Transverse colon (tissue), 4 donors: ENCODE data around the gene MAJIN.

Experiments used
- POLR2A ChIP-seq: fragments of 450-650 bp; IDR thresholded peaks from one replicate; pipeline ENCODE4 v1.6.1; 2016; ENCODE audit warnings: antibody characterized with exemption, mild to moderate bottlenecking, moderate library complexity
- POLR2AphosphoS5 ChIP-seq, 3 donors: sonication (generic); formaldehyde crosslinking; IDR thresholded peaks; one replicate each; pipeline ENCODE4 v1.6.1; 2016; ENCODE audit warnings: antibody characterized with exemption in 3 of 3
- TF ChIP-seq, protein P1 (sequence below), 5 experiments: fragments of 200-600 bp in 3 of 5; fragments of 450-650 bp in 2 of 5; sonication (generic) in 3 of 5; IDR thresholded peaks; 1 replicate in 2 of 5; 2 replicates in 3 of 5; pipeline ENCODE4 v1.5.1; 2016 to 2017; ENCODE audit warnings: antibody characterized with exemption in 5 of 5, inconsistent platforms in 3 of 5, mild to moderate bottlenecking in 2 of 5, moderate library complexity in 1 of 5

DNA sequence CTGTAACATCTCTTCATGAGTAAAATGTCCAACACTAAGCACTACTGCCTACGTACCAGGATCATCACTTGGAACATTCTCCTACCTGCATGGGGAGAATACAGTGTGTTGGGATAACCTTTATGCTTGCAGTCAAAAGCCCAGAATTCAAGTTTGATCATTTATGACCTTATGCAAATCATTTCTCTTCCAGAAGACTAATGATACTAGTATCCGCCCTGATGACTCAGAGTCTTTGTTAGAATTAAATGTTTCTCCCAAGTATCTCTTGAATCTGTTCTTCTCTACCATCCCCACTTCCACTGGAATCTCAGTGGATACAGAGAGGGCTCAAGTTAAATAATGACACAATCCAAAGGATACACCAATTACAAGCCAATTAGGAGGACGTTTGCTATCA is 12.4 kb downstream of the MAJIN start:
- TF ChIP-seq, protein P1, sequence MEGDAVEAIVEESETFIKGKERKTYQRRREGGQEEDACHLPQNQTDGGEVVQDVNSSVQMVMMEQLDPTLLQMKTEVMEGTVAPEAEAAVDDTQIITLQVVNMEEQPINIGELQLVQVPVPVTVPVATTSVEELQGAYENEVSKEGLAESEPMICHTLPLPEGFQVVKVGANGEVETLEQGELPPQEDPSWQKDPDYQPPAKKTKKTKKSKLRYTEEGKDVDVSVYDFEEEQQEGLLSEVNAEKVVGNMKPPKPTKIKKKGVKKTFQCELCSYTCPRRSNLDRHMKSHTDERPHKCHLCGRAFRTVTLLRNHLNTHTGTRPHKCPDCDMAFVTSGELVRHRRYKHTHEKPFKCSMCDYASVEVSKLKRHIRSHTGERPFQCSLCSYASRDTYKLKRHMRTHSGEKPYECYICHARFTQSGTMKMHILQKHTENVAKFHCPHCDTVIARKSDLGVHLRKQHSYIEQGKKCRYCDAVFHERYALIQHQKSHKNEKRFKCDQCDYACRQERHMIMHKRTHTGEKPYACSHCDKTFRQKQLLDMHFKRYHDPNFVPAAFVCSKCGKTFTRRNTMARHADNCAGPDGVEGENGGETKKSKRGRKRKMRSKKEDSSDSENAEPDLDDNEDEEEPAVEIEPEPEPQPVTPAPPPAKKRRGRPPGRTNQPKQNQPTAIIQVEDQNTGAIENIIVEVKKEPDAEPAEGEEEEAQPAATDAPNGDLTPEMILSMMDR (IDR thresholded peaks at IDR 0.05): no peak
- TF ChIP-seq POLR2AphosphoS5 (IDR thresholded peaks at IDR 0.05) (no peak), POLR2A (no peak)
